HEK293T (cell line): ENCODE results near the gene COMP.

ENCODE experiments used
- BHLHE40 ChIP-seq: fragments of 450-650 bp; IDR thresholded peaks from 2 replicates; pipeline ENCODE4 v1.6.1; 2016; ENCODE audit warnings: mild to moderate bottlenecking, moderate library complexity, borderline replicate concordance
- ELF4 ChIP-seq: fragments of 450-650 bp; IDR thresholded peaks from 2 replicates; pipeline ENCODE4 v1.6.1; 2017; ENCODE audit warnings: antibody characterized with exemption
- FOXA1 ChIP-seq: fragments of 450-650 bp; IDR thresholded peaks from 2 replicates; pipeline ENCODE4 v1.6.1; 2016; ENCODE audit warnings: mild to moderate bottlenecking
- FOXK2 ChIP-seq: fragments of 450-650 bp; IDR thresholded peaks from 2 replicates; pipeline ENCODE4 v1.6.1; 2016; ENCODE audit warnings: mild to moderate bottlenecking
- FOXM1 ChIP-seq: fragments of 450-650 bp; IDR thresholded peaks from 2 replicates; pipeline ENCODE4 v1.6.1; 2017; ENCODE audit warnings: mild to moderate bottlenecking, borderline replicate concordance
- HDGF ChIP-seq: fragments of 450-650 bp; IDR thresholded peaks from 2 replicates; pipeline ENCODE4 v1.6.1; 2017; ENCODE audit warnings: antibody characterized with exemption, borderline replicate concordance
- NFRKB ChIP-seq: fragments of 450-650 bp; IDR thresholded peaks from 2 replicates; pipeline ENCODE4 v1.6.1; 2016; ENCODE audit warnings: mild to moderate bottlenecking, moderate library complexity
- SP1 ChIP-seq: fragments of 450-650 bp; IDR thresholded peaks from 2 replicates; pipeline ENCODE4 v1.6.1; 2017
- SUZ12 ChIP-seq: fragments of 450-650 bp; IDR thresholded peaks from 2 replicates; pipeline ENCODE4 v1.6.1; 2016; ENCODE audit warnings: mild to moderate bottlenecking
- TARDBP ChIP-seq: fragments of 450-650 bp; IDR thresholded peaks from 2 replicates; pipeline ENCODE4 v1.6.1; 2016
- ZNF384 ChIP-seq: fragments of 450-650 bp; IDR thresholded peaks from 2 replicates; pipeline ENCODE4 v1.6.1; 2016
- TF ChIP-seq, protein P1 (sequence below): fragments of 450-650 bp; IDR thresholded peaks from 2 replicates; pipeline ENCODE4 v1.6.1; 2016

DNA sequence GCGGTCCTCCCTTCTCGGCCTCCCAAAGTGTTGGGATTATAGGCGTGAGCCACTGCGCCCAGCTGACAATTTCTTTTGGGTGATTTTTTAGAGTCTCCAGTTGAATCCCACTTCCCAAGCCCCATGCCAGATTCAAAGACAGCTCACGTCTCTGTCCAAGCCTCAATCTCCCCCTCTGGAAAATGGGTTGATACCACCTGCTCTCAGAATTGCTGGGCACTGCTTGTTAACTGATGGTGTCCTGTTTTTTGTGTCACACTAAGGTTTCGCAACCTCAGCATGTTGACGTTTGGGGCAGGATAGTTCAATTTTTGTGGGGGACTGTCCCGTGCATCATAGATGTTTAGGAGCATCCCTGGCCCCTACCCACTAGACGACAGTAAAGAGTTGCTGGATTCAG is 26.5 kb upstream of the COMP start:
- no peak for TF ChIP-seq BHLHE40
- no peak for TF ChIP-seq FOXK2
- TF ChIP-seq ELF4: no peak
- TF ChIP-seq ZNF384: no peak
- TF ChIP-seq TARDBP: no peak
- TF ChIP-seq SP1: no peak
- no peak for TF ChIP-seq HDGF
- TF ChIP-seq, protein P1, sequence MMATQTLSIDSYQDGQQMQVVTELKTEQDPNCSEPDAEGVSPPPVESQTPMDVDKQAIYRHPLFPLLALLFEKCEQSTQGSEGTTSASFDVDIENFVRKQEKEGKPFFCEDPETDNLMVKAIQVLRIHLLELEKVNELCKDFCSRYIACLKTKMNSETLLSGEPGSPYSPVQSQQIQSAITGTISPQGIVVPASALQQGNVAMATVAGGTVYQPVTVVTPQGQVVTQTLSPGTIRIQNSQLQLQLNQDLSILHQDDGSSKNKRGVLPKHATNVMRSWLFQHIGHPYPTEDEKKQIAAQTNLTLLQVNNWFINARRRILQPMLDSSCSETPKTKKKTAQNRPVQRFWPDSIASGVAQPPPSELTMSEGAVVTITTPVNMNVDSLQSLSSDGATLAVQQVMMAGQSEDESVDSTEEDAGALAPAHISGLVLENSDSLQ: no peak
- no peak for TF ChIP-seq NFRKB
- TF ChIP-seq FOXM1: no peak
- no peak for TF ChIP-seq FOXA1
- TF ChIP-seq SUZ12: no peak
